GM18907 (cell line): ENCODE data around the gene DALRD3.
"Not testable (repeated sequence)": the region's sequence is repeated elsewhere in the genome, so short reads cannot be mapped to it uniquely, and the experiment has no call there.

Experiments used
- ATAC-seq: cut with Tn5 transposase; IDR thresholded peaks from one replicate; pipeline ENCODE4 v1.9.1; 2021; ENCODE audit warnings: mild to moderate bottlenecking, moderate library complexity; ENCODE audit not compliant: unreplicated experiment

DALRD3 gene

GRCh38 chr3:49021813-49022687, 3.7 kb upstream of the DALRD3 start, which contains the start of gene NDUFAF3:
Gene NDUFAF3, plus strand, starts transcription at chr3:49022121. Its CDS starts 24 bp downstream, at chr3:49022145.
- ATAC-seq, result peak; percentile 50

GRCh38 chr3:49021213-49021812, 2.9 kb upstream of the DALRD3 start:
- peak; percentile 55 for ATAC-seq

- peak; percentile 1 for ATAC-seq
These were observed 2.2 kb upstream of the DALRD3 start for GRCh38 chr3:49020330-49021212.

- ATAC-seq, result no peak
These were observed 1.6 kb upstream of the DALRD3 start for GRCh38 chr3:49019941-49020329.

- ATAC-seq, result no peak
These were observed 277 bp upstream of the DALRD3 start for GRCh38 chr3:49018707-49019006.

- ATAC-seq, result no peak
These were observed 980 bp downstream of the DALRD3 start for GRCh38 chr3:49017229-49017970.

- no peak for ATAC-seq
These were observed 1.8 kb downstream of the DALRD3 start for GRCh38 chr3:49016414-49017228.

GRCh38 chr3:49015765-49016164, 2.6 kb downstream of the DALRD3 start:
- no peak for ATAC-seq

GRCh38 chr3:49015072-49015471, 3.3 kb downstream of the DALRD3 start:
- ATAC-seq, result no peak

GRCh38 chr3:49013738-49014660, 4.4 kb downstream of the DALRD3 start:
- ATAC-seq, result no peak

- no peak for ATAC-seq
These were observed 5.2 kb downstream of the DALRD3 start for GRCh38 chr3:49013113-49013737.

- ATAC-seq, result no peak
These were observed 5.9 kb downstream of the DALRD3 start for GRCh38 chr3:49012441-49013017.

- ATAC-seq, result no peak
These were observed 9.0 kb downstream of the DALRD3 start for GRCh38 chr3:49009396-49009795.

GRCh38 chr3:49008627-49009026, 9.8 kb downstream of the DALRD3 start:
- ATAC-seq, result not testable (repeated sequence)

GRCh38 chr3:49007771-49008528, 10.4 kb downstream of the DALRD3 start:
- ATAC-seq, result peak; percentile 30

GRCh38 chr3:49007068-49007770, 11.2 kb downstream of the DALRD3 start, which contains the start of gene WDR6:
Gene WDR6, plus strand, starts transcription at chr3:49007391. Its CDS starts 41 bp downstream, at chr3:49007432.
- peak; percentile 88 for ATAC-seq
